ENCODE measurements around the gene AGBL3. TPM values are rescaled to one million over a fixed set of nuclear protein-coding genes. Genes with fewer than 3 reads are reported as not detected.

AGBL3 gene
- total and polyA plus RNA-seq, 9 of the 15 experiments (the other 6 are each of a cell fraction or from before 2014, with no cell fraction given): 0.54 to 2.9 (median 1.7) TPM

- TF ChIP-seq ZNF592 (IDR thresholded peaks at IDR 0.05): peak; percentile 85
- TF ChIP-seq ILF3 (IDR thresholded peaks at IDR 0.05; ENCODE audit: borderline replicate concordance): no peak
- peak; percentile 75 for TF ChIP-seq RBM25 (IDR thresholded peaks at IDR 0.05; ENCODE audit: low read depth, low read length, severe bottlenecking)
- TF ChIP-seq, protein P1, sequence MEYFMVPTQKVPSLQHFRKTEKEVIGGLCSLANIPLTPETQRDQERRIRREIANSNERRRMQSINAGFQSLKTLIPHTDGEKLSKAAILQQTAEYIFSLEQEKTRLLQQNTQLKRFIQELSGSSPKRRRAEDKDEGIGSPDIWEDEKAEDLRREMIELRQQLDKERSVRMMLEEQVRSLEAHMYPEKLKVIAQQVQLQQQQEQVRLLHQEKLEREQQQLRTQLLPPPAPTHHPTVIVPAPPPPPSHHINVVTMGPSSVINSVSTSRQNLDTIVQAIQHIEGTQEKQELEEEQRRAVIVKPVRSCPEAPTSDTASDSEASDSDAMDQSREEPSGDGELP (CRISPR knock-in tag; IDR thresholded peaks at IDR 0.05; ENCODE audit: borderline replicate concordance): peak; percentile 93
- TF ChIP-seq GATAD2A (IDR thresholded peaks at IDR 0.05): peak; percentile 91; the same call in 1 of the 2 replicates
- TF ChIP-seq THRAP3 (IDR thresholded peaks at IDR 0.05; ENCODE audit: borderline replicate concordance): no peak; the same call in 1 of the 2 replicates
- TF ChIP-seq MAFK (IDR thresholded peaks at IDR 0.05; ENCODE audit: low read length): no peak
- TF ChIP-seq SRSF1 (IDR thresholded peaks at IDR 0.05; ENCODE audit: low read depth, low read length): peak; percentile 92
- no peak for TF ChIP-seq GATA2 (CRISPR knock-in tag; IDR thresholded peaks at IDR 0.05)
- no peak for TF ChIP-seq BRCA1 (IDR thresholded peaks at IDR 0.05)
- TF ChIP-seq BRCA1 (CRISPR knock-in tag; IDR thresholded peaks at IDR 0.05): peak; percentile 87
- TF ChIP-seq MYBL2 (IDR thresholded peaks at IDR 0.05; ENCODE audit: low read depth): no peak
- no peak for TF ChIP-seq MYBL2 (CRISPR knock-in tag; IDR thresholded peaks at IDR 0.05; ENCODE audit: borderline replicate concordance)
- no peak for TF ChIP-seq GTF2B (IDR thresholded peaks at IDR 0.05; ENCODE audit: extremely low read depth, insufficient read length)
- peak; percentile 90; the same call in 1 of the 2 replicates for TF ChIP-seq NR2F6 (CRISPR knock-in tag; IDR thresholded peaks at IDR 0.05)
- TF ChIP-seq ZNF384 (IDR thresholded peaks at IDR 0.05; ENCODE audit: low read depth, low read length): peak; percentile 27; the same call in 1 of the 2 replicates
- no peak for TF ChIP-seq FOXJ3 (CRISPR knock-in tag; IDR thresholded peaks at IDR 0.05)
- TF ChIP-seq PBX2 (CRISPR knock-in tag; IDR thresholded peaks at IDR 0.05; ENCODE audit: low read depth): peak; percentile 7; the same call in 1 of the 2 replicates
- no peak for TF ChIP-seq PBX2 (tag; conservative IDR thresholded peaks at IDR 0.05; ENCODE audit: low read depth)
- peak; percentile 36; the same call in 1 of the 2 replicates for TF ChIP-seq ZSCAN29 (IDR thresholded peaks at IDR 0.05)
- TF ChIP-seq RCOR1 (IDR thresholded peaks at IDR 0.05; ENCODE audit: borderline replicate concordance in 1 of 2, low read depth in 2 of 2, low read length in 2 of 2): peak; percentile 39 to 85; a peak in 3 of 4 replicates
Observed at GRCh38 chr7:135170274-135170997, 184.1 kb downstream of the AGBL3 start, which contains the start of gene CYREN (continued).
